GM13976 (cell line): ENCODE results near the gene IER2.

ENCODE experiments used
- DNase-seq: peaks from one replicate; pipeline ENCODE4 v3.0.0; 2012; ENCODE audit warnings: low spot score
- CTCF ChIP-seq: IDR thresholded peaks from 2 replicates; pipeline ENCODE4 v1.5.1; 2012; ENCODE audit warnings: borderline replicate concordance, mild to moderate bottlenecking; ENCODE audit not compliant: insufficient read depth; ENCODE audit errors: extremely low read depth, missing control alignments, control extremely low read depth
- in situ Hi-C: fragments of 300-500 bp; cut with MboI; formaldehyde crosslinking; loops from one replicate; pipeline ENCODE4 v1.12.0; 2022; ENCODE audit warnings: low sequenced_read_pairs, mixed read lengths, inconsistent platforms; ENCODE audit not compliant: unreplicated experiment

IER2 gene

DNA sequence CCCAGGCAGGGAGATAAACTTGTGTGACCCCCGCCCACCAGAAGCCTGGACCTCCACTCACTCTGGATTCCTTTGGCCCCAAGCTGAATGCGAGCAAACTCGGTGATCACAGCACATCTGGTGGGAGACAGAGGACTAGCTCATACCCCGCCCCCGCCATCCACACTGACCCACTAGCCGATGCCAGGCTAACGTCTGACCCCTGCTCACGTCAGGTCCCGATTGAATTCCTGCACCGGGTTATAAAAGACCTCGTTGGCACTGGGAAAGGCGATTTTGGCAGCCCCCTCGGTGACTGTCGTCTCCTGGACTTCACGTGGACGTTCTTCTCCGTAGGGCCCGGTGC lies 34.3 kb upstream of the IER2 start:
- no peak for DNase-seq
- in situ Hi-C loops: no loop called here
- TF ChIP-seq CTCF: no peak

- peak; percentile 94 for DNase-seq
- no peak for TF ChIP-seq CTCF
- in situ Hi-C loops: no loop called here
Observed at GRCh38 chr19:13116282-13117175, 33.7 kb upstream of the IER2 start, which contains the start of gene TRMT1. Gene TRMT1 (minus strand): TSS chr19:13116740. CDS start chr19:13116399, 341 bp downstream.

GRCh38 chr19:13117176-13117771 lies 32.9 kb upstream of the IER2 start:
- no peak for TF ChIP-seq CTCF
- in situ Hi-C loops: no loop called here
- DNase-seq: no peak

DNA sequence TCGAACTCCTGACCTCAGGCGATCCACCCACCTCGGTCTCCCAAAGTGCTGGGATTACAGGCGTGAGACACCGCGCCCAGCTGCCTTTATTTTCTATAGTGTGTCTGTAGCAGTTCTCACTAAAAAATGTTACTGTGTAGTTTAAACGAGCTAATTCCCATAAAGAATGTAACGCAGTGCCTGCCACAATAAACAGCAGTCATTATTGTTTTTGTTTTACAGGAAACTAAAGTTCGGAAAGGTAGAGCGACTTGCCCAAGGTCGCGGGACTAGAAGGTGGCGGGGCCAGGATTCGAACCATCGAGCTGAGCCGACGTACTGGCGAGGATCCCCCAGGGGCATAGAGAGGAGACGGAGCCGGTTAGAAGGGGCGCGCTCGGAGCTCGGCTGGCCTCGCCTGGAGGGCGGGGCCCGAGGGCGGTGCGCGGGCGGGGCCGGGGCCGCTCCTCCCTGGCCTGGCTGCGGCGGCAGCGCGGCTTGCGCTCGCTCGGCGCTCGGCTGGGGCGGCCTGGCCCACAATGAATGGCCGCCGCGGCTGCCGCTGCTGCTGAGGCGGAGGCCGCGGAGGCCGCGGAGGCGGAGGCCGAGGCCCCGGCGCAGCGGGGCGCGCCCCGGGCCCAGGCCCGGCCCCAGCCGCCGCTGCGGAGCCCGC lies 32.3 kb upstream of the IER2 start, which contains the start of gene NACC1:
NACC1 (plus strand) TSS at position 493 of the 652 bp plus-strand sequence. CDS start 16,944 bp downstream, outside the sequence.
- peak; percentile 99 for DNase-seq
- in situ Hi-C loops: no loop called here
- no peak for TF ChIP-seq CTCF

DNA sequence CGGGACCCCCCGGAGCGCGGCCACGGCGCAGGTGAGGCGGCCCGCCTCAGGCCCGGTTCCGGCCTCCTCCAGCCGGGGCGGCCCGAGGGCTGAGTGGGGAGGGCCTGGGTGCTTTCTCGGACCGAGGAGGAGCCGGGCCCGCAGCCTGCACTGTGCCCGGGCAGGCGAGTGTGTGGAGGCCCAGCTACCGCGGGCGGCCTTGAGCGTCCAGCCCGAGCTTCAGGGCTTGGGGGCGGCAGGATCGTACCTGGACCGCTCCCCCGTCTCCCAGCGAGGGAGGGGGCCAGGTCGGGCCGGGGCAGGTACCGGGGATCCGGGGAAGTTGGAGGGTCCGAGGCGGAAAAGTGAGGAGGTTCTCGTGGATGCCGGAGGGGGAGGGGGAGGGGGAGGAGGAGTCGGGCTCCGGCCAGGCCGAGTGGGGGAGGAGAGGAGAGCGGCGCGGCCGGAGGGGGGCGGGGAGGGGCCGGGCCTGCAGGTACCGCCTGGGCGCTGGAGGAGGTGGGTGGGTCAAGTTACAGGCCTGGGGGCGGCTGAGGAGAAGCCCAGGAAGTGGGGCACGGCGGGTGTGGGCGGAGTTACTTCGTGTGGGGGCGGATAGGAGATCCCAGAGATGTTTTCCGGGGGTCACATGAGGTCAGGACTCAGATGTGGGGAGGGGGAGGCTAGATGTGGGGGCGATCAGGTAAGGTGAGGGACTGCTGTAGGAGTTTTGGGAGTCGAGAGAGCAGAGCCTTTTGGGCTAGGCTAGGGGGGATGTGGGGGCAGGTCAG lies 31.6 kb upstream of the IER2 start:
- no peak for TF ChIP-seq CTCF
- DNase-seq: peak; percentile 82
- in situ Hi-C loops: no loop called here

GRCh38 chr19:13119627-13120026 lies 30.6 kb upstream of the IER2 start:
- no peak for DNase-seq
- no peak for TF ChIP-seq CTCF
- in situ Hi-C loops: no loop called here
